NB4 (cell line): ENCODE data around the gene P4HB.

Experiments used
- CTCF ChIP-seq: IDR thresholded peaks from one replicate; pipeline ENCODE4 v1.5.1; 2012; ENCODE audit warnings: low read depth, low read length
- POLR2A ChIP-seq: IDR thresholded peaks from 2 replicates; pipeline ENCODE4 v1.6.1; 2011; ENCODE audit warnings: mild to moderate bottlenecking; ENCODE audit not compliant: insufficient read length; ENCODE audit errors: extremely low read depth

- TF ChIP-seq POLR2A (no peak), CTCF (no peak)
Measured at GRCh38 chr17:81867991-81868673, 7.8 kb upstream of the P4HB start.
